Measurements from ENCODE around the gene TENM3. TPM values are rescaled to one million over a fixed set of nuclear protein-coding genes. Genes with fewer than 3 reads are reported as not detected.

TENM3 gene
- total RNA-seq, 2 donors from 2014 or later: 2.0 to 2.1 TPM

- no peak for DNase-seq (ENCODE audit: low spot score)
- intact Hi-C loops (cut with DNase I): no loop called here
Observed at GRCh38 chr4:182418054-182418734, 175.0 kb downstream of the TENM3 start.

- intact Hi-C loops (cut with DNase I): no loop called here
- no peak for DNase-seq (ENCODE audit: low spot score)
Observed at GRCh38 chr4:182420189-182420588, 177.0 kb downstream of the TENM3 start.

GRCh38 chr4:182421753-182422152 lies 178.6 kb downstream of the TENM3 start:
- no peak for DNase-seq (ENCODE audit: low spot score)

GRCh38 chr4:182425302-182425701 lies 182.1 kb downstream of the TENM3 start:
- intact Hi-C loops (cut with DNase I): no loop called here
- DNase-seq (ENCODE audit: low spot score): no peak

More at GRCh38 chr4:182421753-182422152, 178.6 kb downstream of the TENM3 start:
- intact Hi-C loops (cut with DNase I): no loop called here

- DNase-seq (ENCODE audit: low spot score): no peak
- intact Hi-C loops (cut with DNase I): no loop called here
Observed at GRCh38 chr4:182426901-182427300, 183.7 kb downstream of the TENM3 start.

- no peak for DNase-seq (ENCODE audit: low spot score)
- intact Hi-C loops (cut with DNase I): no loop called here
Observed at GRCh38 chr4:182427554-182427953, 184.4 kb downstream of the TENM3 start.

GRCh38 chr4:182429896-182430295 lies 186.7 kb downstream of the TENM3 start:
- DNase-seq (ENCODE audit: low spot score): no peak
- intact Hi-C loops (cut with DNase I): no loop called here

GRCh38 chr4:182432819-182433218 lies 189.6 kb downstream of the TENM3 start:
- intact Hi-C loops (cut with DNase I): no loop called here
- DNase-seq (ENCODE audit: low spot score): no peak

- intact Hi-C loops (cut with DNase I): no loop called here
- no peak for DNase-seq (ENCODE audit: low spot score)
Observed at GRCh38 chr4:182434720-182435119, 191.5 kb downstream of the TENM3 start.

GRCh38 chr4:182435401-182435800 lies 192.2 kb downstream of the TENM3 start:
- DNase-seq (ENCODE audit: low spot score): no peak
- intact Hi-C loops (cut with DNase I): no loop called here

- no peak for DNase-seq (ENCODE audit: low spot score)
- intact Hi-C loops (cut with DNase I): no loop called here
Observed at GRCh38 chr4:182443070-182443469, 199.9 kb downstream of the TENM3 start.

GRCh38 chr4:182447767-182448280 lies 204.6 kb downstream of the TENM3 start:
- intact Hi-C loops (cut with DNase I): no loop called here

GRCh38 chr4:182448281-182449151 lies 205.3 kb downstream of the TENM3 start:
- intact Hi-C loops (cut with DNase I): no loop called here
- peak; percentile 93 for DNase-seq (ENCODE audit: low spot score)

More at GRCh38 chr4:182447767-182448280, 204.6 kb downstream of the TENM3 start:
- DNase-seq (ENCODE audit: low spot score): no peak

GRCh38 chr4:182449186-182449929 lies 206.2 kb downstream of the TENM3 start:
- no peak for DNase-seq (ENCODE audit: low spot score)
- intact Hi-C loops (cut with DNase I): no loop called here

GRCh38 chr4:182449930-182450439 lies 206.8 kb downstream of the TENM3 start:
- intact Hi-C loops (cut with DNase I): no loop called here
- no peak for DNase-seq (ENCODE audit: low spot score)

GRCh38 chr4:182451441-182451840 lies 208.2 kb downstream of the TENM3 start:
- DNase-seq (ENCODE audit: low spot score): no peak
- intact Hi-C loops (cut with DNase I): no loop called here

- DNase-seq (ENCODE audit: low spot score): no peak
- intact Hi-C loops (cut with DNase I): no loop called here
Observed at GRCh38 chr4:182453830-182454229, 210.6 kb downstream of the TENM3 start.

- no peak for DNase-seq (ENCODE audit: low spot score)
- intact Hi-C loops (cut with DNase I): no loop called here
Observed at GRCh38 chr4:182454440-182455013, 211.3 kb downstream of the TENM3 start.

- DNase-seq (ENCODE audit: low spot score): no peak
- intact Hi-C loops (cut with DNase I): no loop called here
Observed at GRCh38 chr4:182465114-182465513, 221.9 kb downstream of the TENM3 start.

Measured in posterior vena cava (tissue), 2 donors.